GM20000 (cell line): ENCODE measurements around the gene RSBN1.

ENCODE experiments used
- DNase-seq: peaks from one replicate; pipeline ENCODE4 v3.0.0; 2012; ENCODE audit warnings: low spot score
- CTCF ChIP-seq: IDR thresholded peaks from 2 replicates; pipeline ENCODE4 v1.5.1; 2012; ENCODE audit warnings: mild to moderate bottlenecking, control low read depth; ENCODE audit errors: extremely low read depth, missing control alignments

RSBN1 gene

GRCh38 chr1:113787663-113788062 lies 24.6 kb downstream of the RSBN1 start:
- no peak for TF ChIP-seq CTCF

GRCh38 chr1:113786069-113786468 lies 26.2 kb downstream of the RSBN1 start:
- no peak for TF ChIP-seq CTCF
- DNase-seq, result no peak

More at GRCh38 chr1:113787663-113788062, 24.6 kb downstream of the RSBN1 start:
- no peak for DNase-seq

GRCh38 chr1:113784104-113784779 lies 28.0 kb downstream of the RSBN1 start:
- TF ChIP-seq CTCF, result no peak
- DNase-seq, result peak; percentile 11

DNA sequence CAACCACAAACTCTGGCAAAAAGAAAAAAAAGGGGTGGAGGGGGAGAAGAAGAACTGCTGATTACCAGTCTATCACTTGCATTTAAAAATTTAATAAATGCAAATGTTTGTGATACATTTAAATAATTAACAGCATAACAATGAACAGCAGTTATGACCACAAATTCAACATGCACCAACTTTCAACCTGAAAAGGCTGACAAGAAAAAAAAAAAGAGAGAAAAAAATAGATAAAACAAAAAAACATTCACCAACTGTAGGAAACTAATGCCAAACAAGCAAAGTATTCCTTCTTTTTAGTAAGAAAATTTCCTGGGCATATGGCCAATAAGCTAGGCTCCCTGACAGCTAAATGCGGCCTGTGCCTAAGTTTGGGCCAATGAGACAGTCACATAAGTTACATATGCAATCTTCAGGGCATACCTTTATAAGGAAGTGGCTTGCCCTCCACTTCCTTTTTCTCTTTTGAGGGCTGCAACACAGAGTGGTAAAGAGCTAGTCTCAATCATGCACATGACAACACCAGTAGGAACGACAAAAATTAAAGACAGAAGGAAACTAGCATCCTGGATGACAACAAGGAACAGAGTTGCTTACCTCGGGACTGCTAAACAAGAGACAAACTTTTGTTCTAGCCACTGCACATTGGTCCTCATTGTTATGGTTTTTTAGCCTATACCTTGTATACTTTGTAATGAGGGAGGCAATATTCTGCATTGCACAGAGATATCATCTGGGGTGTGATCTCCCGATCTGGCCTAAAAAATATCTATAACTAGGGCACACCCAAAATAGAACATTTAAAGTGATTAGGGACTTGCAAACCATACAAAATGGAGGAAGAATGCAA lies 28.8 kb downstream of the RSBN1 start:
- TF ChIP-seq CTCF, result no peak
- DNase-seq, result peak; percentile 18

GRCh38 chr1:113782406-113782805 lies 29.9 kb downstream of the RSBN1 start:
- DNase-seq, result no peak
- TF ChIP-seq CTCF, result no peak

DNA sequence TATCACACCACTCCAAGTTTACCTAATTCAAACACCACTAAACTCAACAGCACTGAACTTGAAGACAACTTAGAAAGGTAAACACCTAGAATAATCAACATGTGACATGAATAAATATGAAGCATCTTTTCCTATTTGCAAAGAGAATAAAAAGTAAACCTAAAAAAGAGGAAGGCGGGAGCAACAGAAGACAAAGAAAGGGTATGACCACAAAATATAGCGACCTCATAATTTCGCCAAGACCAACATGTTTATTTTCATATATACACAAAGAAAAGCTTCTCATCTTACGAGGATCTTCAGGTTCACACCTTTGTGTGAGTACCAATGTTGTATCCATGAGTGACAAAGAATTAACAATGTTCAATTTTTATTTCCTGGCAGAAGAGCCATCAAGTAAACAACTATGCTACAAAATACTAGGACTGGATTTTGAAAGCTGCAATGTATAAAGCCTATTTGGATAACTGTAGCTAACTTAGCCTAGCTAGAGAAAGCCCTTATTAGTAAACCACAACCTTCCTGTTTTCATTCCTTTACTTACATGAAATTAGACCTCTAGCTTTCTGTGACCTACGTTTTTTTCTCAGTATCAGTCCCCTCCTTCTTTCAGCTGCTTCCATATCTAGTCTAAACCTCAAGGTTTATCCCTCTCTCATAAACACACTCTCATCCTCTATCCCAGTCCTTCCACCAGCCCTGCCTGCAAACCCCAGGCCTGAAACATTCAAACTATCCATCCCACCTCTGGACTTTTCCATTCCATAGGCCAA lies 31.7 kb downstream of the RSBN1 start:
- TF ChIP-seq CTCF, result no peak
- peak; percentile 16 for DNase-seq
